ENCODE results near the gene F8. TPM values are rescaled to one million over a fixed set of nuclear protein-coding genes. Genes with fewer than 3 reads are reported as not detected.

F8 gene
- 3.5 to 5.1 TPM (median 3.6 TPM) in 3 replicates for total RNA-seq
- long read RNA-seq, transcript F8-201 (5 exons, 2,620 nt), result major isoform, 5 of 7 reads
- long read RNA-seq, partial matches to known transcripts, result 0 of 7 reads
- long read RNA-seq, other reads (novel, unspliced or antisense), result 2 of 7 reads

DNA sequence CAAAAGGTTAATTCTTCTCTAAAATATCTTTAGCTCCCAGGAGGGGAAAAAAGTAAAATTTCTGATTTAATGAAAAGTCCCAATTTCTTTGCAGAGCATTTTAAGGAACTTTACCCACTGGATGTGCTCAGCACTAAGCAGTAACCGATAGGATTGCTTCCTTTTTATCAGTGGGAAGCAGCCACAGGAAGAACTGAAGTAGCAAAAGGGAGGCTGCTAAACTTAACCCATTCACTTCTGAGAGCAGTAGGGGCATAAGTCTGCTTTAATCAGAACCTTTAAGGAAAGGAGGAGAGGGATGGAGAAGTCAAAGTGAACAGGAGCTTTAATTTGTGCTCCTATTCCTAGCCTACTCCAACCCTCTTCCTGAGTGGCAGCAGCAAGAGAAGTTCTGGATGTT lies at the start of gene F8:
Gene F8 (minus strand): TSS at position 139 of the 400 bp plus-strand sequence. CDS start 171 bp downstream, outside the sequence.
- Mint-ChIP-seq H3K4me1 (ENCODE audit: low read depth) (no peaks in the 10 kb centered on the region), H3K4me3 (ENCODE audit: unreplicated experiment) (no peak within 1 kb of the TSS), H3K27ac (ENCODE audit: unreplicated experiment) (peak within 1 kb of the TSS; percentile 4), H3K36me3 (ENCODE audit: low read depth) (no peaks in the 10 kb centered on the region), H3K27me3 (ENCODE audit: low read depth) (peaks cover 2% of the 10 kb centered on the region), H3K9me3 (ENCODE audit: low read depth) (peaks cover 2% of the 10 kb centered on the region)
- no peak for DNase-seq (ENCODE audit: low spot score)
- TF ChIP-seq, protein P1, sequence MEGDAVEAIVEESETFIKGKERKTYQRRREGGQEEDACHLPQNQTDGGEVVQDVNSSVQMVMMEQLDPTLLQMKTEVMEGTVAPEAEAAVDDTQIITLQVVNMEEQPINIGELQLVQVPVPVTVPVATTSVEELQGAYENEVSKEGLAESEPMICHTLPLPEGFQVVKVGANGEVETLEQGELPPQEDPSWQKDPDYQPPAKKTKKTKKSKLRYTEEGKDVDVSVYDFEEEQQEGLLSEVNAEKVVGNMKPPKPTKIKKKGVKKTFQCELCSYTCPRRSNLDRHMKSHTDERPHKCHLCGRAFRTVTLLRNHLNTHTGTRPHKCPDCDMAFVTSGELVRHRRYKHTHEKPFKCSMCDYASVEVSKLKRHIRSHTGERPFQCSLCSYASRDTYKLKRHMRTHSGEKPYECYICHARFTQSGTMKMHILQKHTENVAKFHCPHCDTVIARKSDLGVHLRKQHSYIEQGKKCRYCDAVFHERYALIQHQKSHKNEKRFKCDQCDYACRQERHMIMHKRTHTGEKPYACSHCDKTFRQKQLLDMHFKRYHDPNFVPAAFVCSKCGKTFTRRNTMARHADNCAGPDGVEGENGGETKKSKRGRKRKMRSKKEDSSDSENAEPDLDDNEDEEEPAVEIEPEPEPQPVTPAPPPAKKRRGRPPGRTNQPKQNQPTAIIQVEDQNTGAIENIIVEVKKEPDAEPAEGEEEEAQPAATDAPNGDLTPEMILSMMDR (IDR thresholded peaks at IDR 0.05), result no peak

GRCh38 chrX:155071694-155072280 lies 49.3 kb upstream of the F8 start:
- peak overlapping the region; percentile 86 for H3K4me3 Mint-ChIP-seq (ENCODE audit: unreplicated experiment)
- TF ChIP-seq, protein P1 (IDR thresholded peaks at IDR 0.05), result no peak
- DNase-seq (ENCODE audit: low spot score), result peak; percentile 82
- peaks cover 12% of the 10 kb centered on the region for H3K9me3 Mint-ChIP-seq (ENCODE audit: low read depth)
- H3K27me3 Mint-ChIP-seq (ENCODE audit: low read depth), result no peaks in the 10 kb centered on the region
- peaks cover 6% of the 10 kb centered on the region for H3K36me3 Mint-ChIP-seq (ENCODE audit: low read depth)
- H3K4me1 Mint-ChIP-seq (ENCODE audit: low read depth), result peaks cover 31% of the 10 kb centered on the region
- H3K27ac Mint-ChIP-seq (ENCODE audit: unreplicated experiment), result peak overlapping the region; percentile 87

DNA sequence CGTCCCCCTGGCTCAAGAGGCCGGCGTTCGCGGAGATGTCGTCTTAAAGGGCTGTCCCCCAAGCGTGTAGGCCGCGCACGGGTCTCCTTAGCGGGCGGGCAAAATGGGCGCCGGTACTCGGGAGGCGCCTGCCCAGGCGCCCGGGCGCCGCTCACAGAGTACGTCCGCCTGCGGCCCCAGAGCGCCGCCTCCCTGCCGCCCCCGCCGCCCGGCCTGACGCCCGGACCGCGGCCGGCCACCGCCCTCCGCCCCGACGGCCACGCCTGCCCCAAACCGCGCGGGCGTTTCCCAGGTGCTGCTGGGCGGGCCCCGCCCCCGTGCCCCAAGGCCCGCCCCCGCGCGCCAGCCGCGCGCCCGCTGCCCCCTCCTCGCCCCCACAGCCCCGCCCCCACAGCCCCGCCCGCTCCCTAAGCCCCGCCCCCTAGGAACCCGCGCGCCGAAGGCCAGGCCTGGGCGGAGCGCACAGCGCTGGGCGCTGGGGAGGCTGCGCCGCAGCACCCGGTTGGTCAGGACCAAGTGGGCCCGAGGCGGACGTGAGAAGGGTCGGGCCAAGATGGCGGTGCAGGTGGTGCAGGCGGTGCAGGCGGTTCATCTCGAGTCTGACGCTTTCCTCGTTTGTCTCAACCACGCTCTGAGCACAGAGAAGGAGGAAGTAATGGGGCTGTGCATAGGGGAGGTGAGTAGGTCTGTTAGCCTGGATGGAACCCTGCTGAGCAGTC lies 48.6 kb upstream of the F8 start, which contains the start of the genes BRCC3, CMC4 and MTCP1:
Gene BRCC3 (plus strand): TSS at position 534 of the 719 bp plus-strand sequence. CDS start 20 bp downstream, at position 554.
Gene CMC4 (minus strand): TSS at position 162 of the 719 bp plus-strand sequence. CDS start 7,113 bp downstream, outside the sequence.
Gene MTCP1 (minus strand): TSS at position 162 of the 719 bp plus-strand sequence. CDS start 5,126 bp downstream, outside the sequence.
- peaks cover 12% of the 10 kb centered on the region for H3K9me3 Mint-ChIP-seq (ENCODE audit: low read depth)
- peaks cover 6% of the 10 kb centered on the region for H3K36me3 Mint-ChIP-seq (ENCODE audit: low read depth)
- DNase-seq (ENCODE audit: low spot score), result peak; percentile 90
- peaks cover 31% of the 10 kb centered on the region for H3K4me1 Mint-ChIP-seq (ENCODE audit: low read depth)
- peak within 1 kb of the TSS; percentile 92 for H3K27ac Mint-ChIP-seq (ENCODE audit: unreplicated experiment)
- no peaks in the 10 kb centered on the region for H3K27me3 Mint-ChIP-seq (ENCODE audit: low read depth)
- H3K4me3 Mint-ChIP-seq (ENCODE audit: unreplicated experiment), result peak within 1 kb of the TSS; percentile 86
- TF ChIP-seq, protein P1 (IDR thresholded peaks at IDR 0.05), result no peak

- no peak for DNase-seq (ENCODE audit: low spot score)
- Mint-ChIP-seq H3K27me3 (ENCODE audit: low read depth) (no peaks in the 10 kb centered on the region), H3K4me3 (ENCODE audit: unreplicated experiment) (peak overlapping the region; percentile 77), H3K9me3 (ENCODE audit: low read depth) (peaks cover 13% of the 10 kb centered on the region), H3K36me3 (ENCODE audit: low read depth) (peaks cover 6% of the 10 kb centered on the region), H3K27ac (ENCODE audit: unreplicated experiment) (peak overlapping the region; percentile 92), H3K4me1 (ENCODE audit: low read depth) (peaks cover 31% of the 10 kb centered on the region)
- TF ChIP-seq, protein P1 (IDR thresholded peaks at IDR 0.05), result no peak
Observed at GRCh38 chrX:155070663-155070974, 48.1 kb upstream of the F8 start.

DNA sequence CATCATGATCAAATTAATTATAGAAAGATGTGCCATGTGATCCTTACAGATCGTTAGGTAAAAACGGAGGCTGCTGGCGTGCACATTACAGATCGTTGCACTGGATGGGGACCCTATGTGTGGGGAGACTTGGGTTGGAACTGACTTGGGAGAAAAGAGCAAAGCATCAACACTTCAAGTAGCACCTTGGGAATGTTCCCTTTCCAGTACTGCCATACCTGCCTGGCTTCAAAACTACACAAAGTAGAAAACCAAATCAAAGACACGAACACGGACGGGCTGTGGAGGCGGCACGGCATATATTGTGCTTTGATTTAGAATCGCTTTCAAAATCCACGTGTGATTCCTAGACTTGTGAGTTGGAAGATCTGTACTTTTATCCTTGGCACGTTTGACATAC lies 47.5 kb upstream of the F8 start:
- Mint-ChIP-seq H3K4me1 (ENCODE audit: low read depth) (peaks cover 31% of the 10 kb centered on the region), H3K27ac (ENCODE audit: unreplicated experiment) (peak overlapping the region; percentile 92)
- TF ChIP-seq, protein P1 (IDR thresholded peaks at IDR 0.05), result no peak

More for the DNA sequence above, 47.5 kb upstream of the F8 start:
- Mint-ChIP-seq H3K27me3 (ENCODE audit: low read depth) (no peaks in the 10 kb centered on the region), H3K36me3 (ENCODE audit: low read depth) (peaks cover 6% of the 10 kb centered on the region), H3K4me3 (ENCODE audit: unreplicated experiment) (peak overlapping the region; percentile 77), H3K9me3 (ENCODE audit: low read depth) (peaks cover 15% of the 10 kb centered on the region)
- no peak for DNase-seq (ENCODE audit: low spot score)
